PC-3 (cell line): Measurements from ENCODE around the gene ATMIN.

Source experiments
- CTCF ChIP-seq: fragments of 300-600 bp; sonication (generic); conservative IDR thresholded peaks from 2 replicates; pipeline ENCODE4 v1.5.1; 2017; ENCODE audit warnings: antibody characterized with exemption, low read depth, mild to moderate bottlenecking, low read length
- EZH2 ChIP-seq: fragments of 300-600 bp; sonication (generic); IDR thresholded peaks from one replicate; pipeline ENCODE4 v1.6.1; 2017; ENCODE audit warnings: antibody characterized with exemption, mild to moderate bottlenecking, low read length; ENCODE audit not compliant: unreplicated experiment
- EZH2phosphoT487 ChIP-seq: fragments of 300-600 bp; sonication (generic); IDR thresholded peaks from 2 replicates; pipeline ENCODE4 v1.6.1; 2018; ENCODE audit warnings: mild to moderate bottlenecking, antibody characterized with exemption, low read length, borderline replicate concordance

- TF ChIP-seq CTCF = no peak
- TF ChIP-seq EZH2 = no peak
- no peak for TF ChIP-seq EZH2phosphoT487
These were observed 31.0 kb downstream of the ATMIN start for GRCh38 chr16:81066681-81067080.
